Pancreas (tissue), 10 donors: ENCODE measurements around the gene STPG4. TPM values are rescaled to one million over a fixed set of nuclear protein-coding genes. Genes with fewer than 3 reads are reported as not detected.
"Not testable (repeated sequence)": the region's sequence is repeated elsewhere in the genome, so short reads cannot be mapped to it uniquely, and the experiment has no call there.

ENCODE experiments used
- ATAC-seq, 4 donors: fragments of 200-7000 bp; cut with Tn5 transposase; one replicate each; pipeline versions ENCODE4 v1.8.0 to v1.9.1; 2020; ENCODE audit warnings: mild to moderate bottlenecking in 4 of 4, moderate library complexity in 4 of 4
- DNase-seq, 6 donors: peaks; one replicate each; pipeline ENCODE4 v3.0.0-alpha.2; 2020
- FAIRE-seq: peaks from 2 replicates; lab custom pipeline; 2012; peaks lifted over from hg19 to GRCh38; lab: Jason Lieb, UNC
- H3K27ac ChIP-seq, 4 donors: fragments of 200-600 bp; sonication (generic); 1 replicate in 3 of 4; 2 replicates in 1 of 4; pipeline versions ENCODE4 v1.5.0 to v1.8.0; 2020
- H3K27me3 ChIP-seq, 4 donors: fragments of 200-600 bp; one replicate each; pipeline ENCODE4 v1.8.0; 2021
- H3K36me3 ChIP-seq, 3 donors: fragments of 200-600 bp; sonication (generic) in 1 of 3; one replicate each; pipeline versions ENCODE4 v1.5.0 to v1.8.0; 2020 to 2021
- H3K4me1 ChIP-seq, 3 donors: fragments of 200-600 bp; one replicate each; pipeline ENCODE4 v1.8.0; 2021
- H3K4me3 ChIP-seq, 4 donors: fragments of 200-600 bp; sonication (generic) in 2 of 4; one replicate each; pipeline versions ENCODE4 v1.5.0 to v1.8.0; 2020 to 2021
- H3K9me3 ChIP-seq, 4 donors: fragments of 200-600 bp; one replicate each; pipeline ENCODE4 v1.8.0; 2021
- WGBS, 2 donors: extraction: QIAGEN DNeasy Blood & Tissue Kit; methylation state at CpG; one replicate each; pipeline ENCODE4 v1.1.7; 2013; 5-methylcytosine and 5-hydroxymethylcytosine counted together
- intact Hi-C, 3 donors: fragments of 100-400 bp; cut with DNase I; formaldehyde crosslinking; loops; one replicate each; pipeline versions ENCODE4 v1.11.1 to v1.14.2; 2022
- polyA plus RNA-seq, 2 donors: library from polyadenylated mRNA; stranded (reverse); fragments of 200-250 nt; gene quantifications; one replicate each; pipeline ENCODE4 v1.2.3, GENCODE V29; 2013
- total RNA-seq, 6 donors: library from RNA; stranded (reverse); fragmentation: NEBNext Ultra II Directional in 4 of 6; extraction: Animal tissue kit (Norgen Biotek cat#: 25700) in 4 of 6; gene quantifications; one replicate each; pipeline versions ENCODE4 v1.2.1 to v1.2.4, GENCODE V29; 2021 to 2023
- TF ChIP-seq, protein P1 (sequence below), 4 donors: fragments of 200-600 bp; sonication (generic) in 3 of 4; IDR thresholded peaks; one replicate each; pipeline versions ENCODE4 v1.5.0 to v1.8.0; 2021; ENCODE audit warnings: antibody characterized with exemption in 4 of 4
- donor health status: healthy with polysubstance abuse.
- donor health status: DM: no; HTN: no; CAD: no; lungs with moderate emphysema.
- donor health status: DM: no; HTN: no; CAD: no.
- donor health status: control.
- donor health status: control.
- donor health status: Bipolar disorder and iron deficiency.
- donor health status: DM: yes; HTN: yes; CAD: no.
- donor health status: DM: no; HTN: no; CAD: no.
- donor health status: DM: no; HTN: no; CAD: no.
- donor health status: DM: yes; HTN: yes; CAD: no.

STPG4 gene
- total and polyA plus RNA-seq, 8 donors = not detected

DNA sequence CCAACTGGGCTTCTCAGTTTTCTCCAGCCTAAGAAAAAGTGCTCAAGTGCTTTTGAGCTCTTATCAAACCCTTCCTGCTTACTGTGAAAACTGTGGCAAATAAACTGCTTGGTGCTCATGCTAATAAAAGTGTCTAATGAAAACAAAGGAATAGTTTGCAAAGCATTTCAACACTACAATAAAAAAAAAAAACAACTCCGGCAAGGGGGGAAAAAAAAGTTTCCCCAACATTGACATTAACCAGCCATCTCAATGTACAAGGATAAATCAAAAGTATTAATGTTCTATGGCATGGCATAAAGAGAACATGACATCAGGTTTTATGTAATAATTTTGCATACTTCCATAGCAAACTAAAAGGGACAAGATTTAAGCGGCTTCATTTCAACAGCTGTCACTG lies 14.7 kb upstream of the STPG4 start:
- FAIRE-seq (no peak), ATAC-seq (no peak)
- 72% methylated on average over 2 of the region's 2 CpGs for WGBS, 2 donors

DNA sequence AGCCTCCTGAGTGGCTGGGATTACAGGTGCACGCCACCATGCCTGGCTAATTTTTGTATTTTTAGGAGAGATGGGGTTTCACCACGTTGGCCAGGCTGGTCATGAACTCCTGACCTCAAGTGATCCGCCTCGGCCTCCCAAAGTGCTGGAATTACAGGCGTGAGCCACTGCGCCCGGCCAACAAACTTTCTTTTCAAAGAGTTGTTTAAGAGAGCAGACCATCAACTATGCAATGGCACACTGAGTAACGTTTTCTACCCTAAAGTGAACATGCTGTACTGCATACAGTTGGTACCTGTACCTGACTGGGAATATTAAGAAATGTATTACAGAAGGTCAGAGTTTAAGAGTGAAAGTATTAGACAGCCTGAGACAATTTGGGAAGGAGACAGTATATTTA lies 13.8 kb upstream of the STPG4 start:
- WGBS, 2 donors = 82 to 84% methylated on average over 8 of the region's 8 CpGs
- H3K4me3 ChIP-seq, H3K9me3 ChIP-seq, H3K27me3 ChIP-seq, H3K27ac ChIP-seq, FAIRE-seq, intact Hi-C loops, ATAC-seq, DNase-seq, H3K36me3 ChIP-seq: not testable (repeated sequence)
- H3K4me1 ChIP-seq = peaks cover 6 to 38% (median 36%) of the 10 kb centered on the region in 3 donors

More for the DNA sequence above, 14.7 kb upstream of the STPG4 start:
- peaks cover 0 to 6% (median 0%) of the 10 kb centered on the region in 3 donors for H3K36me3 ChIP-seq
- peaks cover 6 to 45% (median 44%) of the 10 kb centered on the region in 3 donors for H3K4me1 ChIP-seq
- H3K4me3 ChIP-seq = no peak overlapping the region
- H3K9me3 ChIP-seq = no peaks in the 10 kb centered on the region
- TF ChIP-seq, protein P1, sequence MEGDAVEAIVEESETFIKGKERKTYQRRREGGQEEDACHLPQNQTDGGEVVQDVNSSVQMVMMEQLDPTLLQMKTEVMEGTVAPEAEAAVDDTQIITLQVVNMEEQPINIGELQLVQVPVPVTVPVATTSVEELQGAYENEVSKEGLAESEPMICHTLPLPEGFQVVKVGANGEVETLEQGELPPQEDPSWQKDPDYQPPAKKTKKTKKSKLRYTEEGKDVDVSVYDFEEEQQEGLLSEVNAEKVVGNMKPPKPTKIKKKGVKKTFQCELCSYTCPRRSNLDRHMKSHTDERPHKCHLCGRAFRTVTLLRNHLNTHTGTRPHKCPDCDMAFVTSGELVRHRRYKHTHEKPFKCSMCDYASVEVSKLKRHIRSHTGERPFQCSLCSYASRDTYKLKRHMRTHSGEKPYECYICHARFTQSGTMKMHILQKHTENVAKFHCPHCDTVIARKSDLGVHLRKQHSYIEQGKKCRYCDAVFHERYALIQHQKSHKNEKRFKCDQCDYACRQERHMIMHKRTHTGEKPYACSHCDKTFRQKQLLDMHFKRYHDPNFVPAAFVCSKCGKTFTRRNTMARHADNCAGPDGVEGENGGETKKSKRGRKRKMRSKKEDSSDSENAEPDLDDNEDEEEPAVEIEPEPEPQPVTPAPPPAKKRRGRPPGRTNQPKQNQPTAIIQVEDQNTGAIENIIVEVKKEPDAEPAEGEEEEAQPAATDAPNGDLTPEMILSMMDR (IDR thresholded peaks at IDR 0.05) = no peak
- H3K27me3 ChIP-seq = no peaks in the 10 kb centered on the region
- H3K27ac ChIP-seq = no peak overlapping the region
- no peak for DNase-seq
- intact Hi-C loops = loop anchor here in 1 of 3 donors (5.0 kb wide), 1 partner anchor 187 kb away; no protein-coding TSS in a partner anchor

DNA sequence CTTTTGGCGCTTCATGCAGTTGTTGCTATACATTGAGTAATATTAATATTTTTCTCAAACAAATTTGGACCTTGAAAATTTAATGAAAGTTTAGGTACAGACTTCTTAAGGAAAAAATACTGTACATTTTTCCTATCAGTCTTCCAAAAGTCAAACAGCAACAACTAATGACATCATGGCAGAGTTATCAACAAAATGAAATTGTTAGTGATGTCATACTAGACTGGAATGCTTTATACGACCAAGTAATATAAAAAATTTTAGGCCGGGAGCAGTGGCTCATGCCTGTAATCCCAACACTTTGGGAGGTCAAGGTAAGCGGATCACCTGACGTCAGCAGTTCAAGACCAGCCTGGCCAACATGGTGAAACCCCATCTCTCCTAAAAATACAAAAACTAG lies 12.0 kb upstream of the STPG4 start:
- 88 to 92% methylated on average over 5 of the region's 5 CpGs for WGBS, 2 donors
- intact Hi-C loops = no loop called here
- Histone ChIP-seq H3K4me1 (peaks cover 2 to 21% (median 20%) of the 10 kb centered on the region in 3 donors), H3K27me3 (no peaks in the 10 kb centered on the region), H3K36me3 (peaks cover 0 to 9% (median 0%) of the 10 kb centered on the region in 3 donors), H3K4me3 (no peak overlapping the region), H3K27ac (no peak overlapping the region), H3K9me3 (no peaks in the 10 kb centered on the region)
- DNase-seq (no peak), ATAC-seq (no peak), FAIRE-seq (no peak)
- TF ChIP-seq, protein P1 (IDR thresholded peaks at IDR 0.05) = no peak

DNA sequence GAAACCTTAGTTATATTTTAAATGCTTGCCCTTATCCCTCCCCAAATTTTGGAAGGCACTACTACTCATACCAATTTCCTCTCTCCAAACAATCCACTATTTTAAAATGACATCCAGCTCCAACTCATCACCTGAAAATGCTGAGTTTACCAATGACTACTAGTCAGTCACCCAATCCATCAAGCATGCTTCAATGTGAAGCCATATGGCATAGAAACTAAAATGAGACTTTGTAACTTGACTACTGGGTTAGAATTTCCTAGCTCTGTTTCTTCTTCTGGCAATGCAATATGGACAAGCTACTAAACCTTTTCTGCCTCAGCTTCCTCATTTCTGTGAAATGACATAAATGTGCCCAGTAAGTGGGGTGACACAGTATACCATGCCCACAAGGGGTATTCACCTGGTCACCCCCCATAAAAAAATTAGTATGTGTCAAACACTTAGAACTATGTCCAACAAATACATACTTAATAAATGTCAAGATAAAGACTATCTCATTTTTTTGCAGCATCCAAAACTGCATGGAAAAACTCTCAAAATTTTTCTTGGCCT lies 10.0 kb upstream of the STPG4 start:
- ATAC-seq (no peak), DNase-seq (no peak), FAIRE-seq (no peak)
- Histone ChIP-seq H3K27me3 (no peaks in the 10 kb centered on the region), H3K4me3 (no peak overlapping the region), H3K9me3 (no peaks in the 10 kb centered on the region), H3K4me1 (peaks cover 0 to 4% (median under 1%) of the 10 kb centered on the region in 3 donors), H3K36me3 (peaks cover 2 to 30% (median 8%) of the 10 kb centered on the region in 3 donors), H3K27ac (no peak overlapping the region)
- intact Hi-C loops = no loop called here
- TF ChIP-seq, protein P1 (IDR thresholded peaks at IDR 0.05) = no peak

DNA sequence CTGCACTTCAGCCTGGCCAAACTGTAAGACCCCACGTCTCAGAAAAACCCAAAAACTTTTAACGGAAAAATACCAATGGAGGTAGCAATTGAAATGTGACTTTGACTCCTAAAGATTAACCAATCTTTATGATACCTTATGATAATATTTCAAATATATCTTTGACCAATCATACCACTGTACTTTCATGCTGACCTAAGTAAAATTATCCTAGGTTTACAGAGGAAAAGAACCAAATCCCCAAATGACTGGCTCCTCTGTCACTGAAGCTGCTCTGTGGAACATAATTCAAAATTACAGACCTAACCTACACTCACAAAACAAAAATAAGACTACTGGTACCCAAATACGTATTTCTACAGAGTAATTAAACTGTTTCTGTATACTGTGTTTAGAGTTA lies 7.7 kb upstream of the STPG4 start:
- Histone ChIP-seq H3K27ac (no peak overlapping the region), H3K9me3 (no peaks in the 10 kb centered on the region), H3K4me3 (no peak overlapping the region), H3K27me3 (no peaks in the 10 kb centered on the region), H3K4me1 (peaks cover 0 to 4% (median 0%) of the 10 kb centered on the region in 3 donors), H3K36me3 (peaks cover 2 to 38% (median 8%) of the 10 kb centered on the region in 3 donors)
- FAIRE-seq = no peak
- no peak for ATAC-seq
- intact Hi-C loops = no loop called here
- TF ChIP-seq, protein P1 (IDR thresholded peaks at IDR 0.05) = no peak
- no peak for DNase-seq
- WGBS, 2 donors = 79 to 91% methylated on average over 3 of the region's 3 CpGs
